ENCODE measurements around the gene CCDC85C. TPM values are rescaled to one million over a fixed set of nuclear protein-coding genes. Genes with fewer than 3 reads are reported as not detected.

CCDC85C gene
- total RNA-seq, 2 donors from 2014 or later = 35.1 to 47.2 TPM

GRCh38 chr14:99505089-99505488 lies 98.9 kb downstream of the CCDC85C start:
- Histone ChIP-seq H3K27ac (no peak overlapping the region), H3K27me3 (replicated peaks; ENCODE audit: insufficient read depth) (no peaks in the 10 kb centered on the region), H3K9me3 (no peaks in the 10 kb centered on the region), H3K4me1 (replicated peaks) (no peaks in the 10 kb centered on the region), H3K36me3 (peaks cover 21 to 23% of the 10 kb centered on the region in 2 donors), H3K4me3 (no peak overlapping the region)
- no peak for TF ChIP-seq POLR2A (IDR thresholded peaks at IDR 0.05)
- TF ChIP-seq CTCF (IDR thresholded peaks at IDR 0.05) = no peak
- TF ChIP-seq POLR2AphosphoS5 (IDR thresholded peaks at IDR 0.05) = no peak
- 92% methylated on average over 5 of the region's 5 CpGs for WGBS
- DNase-seq (ENCODE audit: low spot score) = no peak
- intact Hi-C loops (cut with DNase I) = no loop called here

GRCh38 chr14:99503848-99504453 lies 100.1 kb downstream of the CCDC85C start:
- Histone ChIP-seq H3K9me3 (no peaks in the 10 kb centered on the region), H3K27me3 (replicated peaks; ENCODE audit: insufficient read depth) (no peaks in the 10 kb centered on the region), H3K36me3 (peaks cover 18 to 23% of the 10 kb centered on the region in 2 donors), H3K4me1 (replicated peaks) (no peaks in the 10 kb centered on the region), H3K27ac (no peak overlapping the region), H3K4me3 (no peak overlapping the region)
- intact Hi-C loops (cut with DNase I) = no loop called here
- 95% methylated on average over 4 of the region's 4 CpGs for WGBS
- DNase-seq (ENCODE audit: low spot score) = no peak
- TF ChIP-seq CTCF (IDR thresholded peaks at IDR 0.05) (no peak), POLR2A (IDR thresholded peaks at IDR 0.05) (no peak), POLR2AphosphoS5 (IDR thresholded peaks at IDR 0.05) (no peak)

- Histone ChIP-seq H3K27ac (no peak overlapping the region), H3K9me3 (no peaks in the 10 kb centered on the region), H3K4me1 (replicated peaks) (no peaks in the 10 kb centered on the region), H3K4me3 (no peak overlapping the region), H3K27me3 (replicated peaks; ENCODE audit: insufficient read depth) (no peaks in the 10 kb centered on the region), H3K36me3 (peaks cover 18 to 23% of the 10 kb centered on the region in 2 donors)
- TF ChIP-seq POLR2A (IDR thresholded peaks at IDR 0.05) = no peak
- no peak for TF ChIP-seq CTCF (IDR thresholded peaks at IDR 0.05)
- TF ChIP-seq POLR2AphosphoS5 (IDR thresholded peaks at IDR 0.05) = no peak
- 82% methylated on average over 14 of the region's 14 CpGs for WGBS
- DNase-seq (ENCODE audit: low spot score) = no peak
- intact Hi-C loops (cut with DNase I) = no loop called here
These were observed 101.0 kb downstream of the CCDC85C start for GRCh38 chr14:99502989-99503421.

GRCh38 chr14:99497894-99498293 lies 106.1 kb downstream of the CCDC85C start:
- intact Hi-C loops (cut with DNase I) = no loop called here
- Histone ChIP-seq H3K36me3 (peaks cover 6 to 9% of the 10 kb centered on the region in 2 donors), H3K27ac (no peak overlapping the region), H3K4me3 (no peak overlapping the region), H3K27me3 (replicated peaks; ENCODE audit: insufficient read depth) (no peaks in the 10 kb centered on the region), H3K9me3 (no peaks in the 10 kb centered on the region), H3K4me1 (replicated peaks) (no peaks in the 10 kb centered on the region)
- no peak for DNase-seq (ENCODE audit: low spot score)
- 91% methylated on average over 3 of the region's 3 CpGs for WGBS
- TF ChIP-seq POLR2AphosphoS5 (IDR thresholded peaks at IDR 0.05) (no peak), CTCF (IDR thresholded peaks at IDR 0.05) (no peak), POLR2A (IDR thresholded peaks at IDR 0.05) (no peak)

- peaks cover 4 to 5% of the 10 kb centered on the region in 2 donors for H3K36me3 ChIP-seq
- no peak for DNase-seq (ENCODE audit: low spot score)
- no peak for TF ChIP-seq POLR2AphosphoS5 (IDR thresholded peaks at IDR 0.05)
- no peak for TF ChIP-seq CTCF (IDR thresholded peaks at IDR 0.05)
- TF ChIP-seq POLR2A (IDR thresholded peaks at IDR 0.05) = no peak
- H3K4me3 ChIP-seq = no peak overlapping the region
- H3K27ac ChIP-seq = no peak overlapping the region
- 94% methylated on average over 2 of the region's 2 CpGs for WGBS
- H3K27me3 ChIP-seq (replicated peaks; ENCODE audit: insufficient read depth) = no peaks in the 10 kb centered on the region
- H3K4me1 ChIP-seq (replicated peaks) = no peaks in the 10 kb centered on the region
- H3K9me3 ChIP-seq = no peaks in the 10 kb centered on the region
- intact Hi-C loops (cut with DNase I) = no loop called here
These were observed 106.7 kb downstream of the CCDC85C start for GRCh38 chr14:99497341-99497740.

All from prostate gland (tissue), 2 donors.